Heart right ventricle (tissue), 16 donors: ENCODE data around the gene DENND4A. TPM values are rescaled to one million over a fixed set of nuclear protein-coding genes. Genes with fewer than 3 reads are reported as not detected.

ENCODE experiments used
- ATAC-seq, 8 donors: fragments of 200-7000 bp; cut with Tn5 transposase; one replicate each; pipeline ENCODE4 v1.9.1; 2020; ENCODE audit warnings: mild to moderate bottlenecking in 8 of 8, moderate library complexity in 8 of 8, moderate number of reproducible peaks in 1 of 8
- DNase-seq, 2 donors: peaks; one replicate each; pipeline ENCODE4 v3.0.0-alpha.2; 2020
- H3K27ac ChIP-seq, 10 donors: fragments of 200-600 bp; sonication (generic) in 2 of 10; one replicate each; pipeline versions ENCODE4 v1.5.0 to v1.8.0; 2020 to 2022; ENCODE audit warnings: mild to moderate bottlenecking in 3 of 10
- H3K27me3 ChIP-seq, 7 donors: fragments of 200-600 bp; one replicate each; pipeline ENCODE4 v1.8.0; 2021 to 2022; ENCODE audit warnings: mild to moderate bottlenecking in 2 of 7
- H3K36me3 ChIP-seq, 9 donors: fragments of 200-600 bp; sonication (generic) in 1 of 9; one replicate each; pipeline versions ENCODE4 v1.5.0 to v1.8.0; 2020 to 2022; ENCODE audit warnings: mild to moderate bottlenecking in 2 of 9
- H3K4me1 ChIP-seq, 9 donors: fragments of 200-600 bp; sonication (generic) in 1 of 9; one replicate each; pipeline versions ENCODE4 v1.5.0 to v1.8.0; 2020 to 2022; ENCODE audit warnings: mild to moderate bottlenecking in 4 of 9
- H3K4me3 ChIP-seq, 10 donors: fragments of 200-600 bp; sonication (generic) in 2 of 10; one replicate each; pipeline versions ENCODE4 v1.5.0 to v1.8.0; 2020 to 2022; ENCODE audit warnings: mild to moderate bottlenecking in 7 of 10, moderate library complexity in 2 of 10
- H3K9me3 ChIP-seq, 11 donors: fragments of 200-600 bp in 10 of 11; sonication (generic) in 2 of 11; one replicate each; pipeline versions ENCODE4 v1.5.0 to v1.8.0; 2013 to 2022; ENCODE audit warnings: mild to moderate bottlenecking in 2 of 11, control low read depth in 1 of 11, moderate library complexity in 1 of 11
- CTCF ChIP-seq, 9 donors: fragments of 200-600 bp; sonication (generic) in 2 of 9; IDR thresholded peaks; one replicate each; pipeline versions ENCODE4 v1.5.0 to v1.8.0; 2021 to 2022; ENCODE audit warnings: antibody characterized with exemption in 9 of 9, mild to moderate bottlenecking in 5 of 9, moderate library complexity in 1 of 9
- WGBS, 2 donors: extraction: QIAGEN DNeasy Blood & Tissue Kit; methylation state at CpG; one replicate each; pipeline ENCODE4 v1.1.7; 2013; ENCODE audit warnings: inconsistent platforms in 1 of 2; 5-methylcytosine and 5-hydroxymethylcytosine counted together
- intact Hi-C, 10 donors: fragments of 100-400 bp; cut with DNase I; formaldehyde crosslinking; loops; one replicate each; pipeline versions ENCODE4 v1.11.1 to v1.14.2; 2022
- polyA plus RNA-seq, 2 donors: library from polyadenylated mRNA; stranded (reverse); fragments of 200-250 nt; gene quantifications; one replicate each; pipeline ENCODE4 v1.2.3, GENCODE V29; 2013
- total RNA-seq, 10 donors: library from RNA; stranded (reverse); fragmentation: NEBNext Ultra II Directional in 3 of 10; extraction: Animal tissue kit (Norgen Biotek cat#: 25700) in 3 of 10; gene quantifications; one replicate each; pipeline versions ENCODE4 v1.2.1 to v1.2.4, GENCODE V29; 2021 to 2023
- donor health status: Arrhythmogenic right ventricular cardiomyopathy.
- donor health status: ischemic (EF 13 %, LVEDD 7.1; RV severe dilation, severe dysfunction).
- donor health status: healthy with polysubstance abuse.
- donor health status: DM: no; HTN: yes; CAD: no.
- donor health status: DM: no; HTN: no; CAD: no.
- donor health status: ischemic (EF 25% LVEDD 6.9; RV normal size, moderate dysfunction).
- donor health status: ischemic (EF 25% LVEDD 5.7; RV mildly dilated, moderate dysfunction).
- donor health status: healthy.
- donor health status: DM: yes; HTN: yes; CAD: no.
- donor health status: Ischemic cardiomyopathy.
- donor health status: ischemic (EF 35%, LVEDD 5.7; RV mildly dilated, moderate dysfunction).
- donor health status: nonischemic (EF 11% LVEDD 7.7; RV severe dilation, severe dysfunction).
- donor health status: DM: yes; HTN: yes; CAD: no.
- donor health status: PGD.
- donor health status: ischemic (EF 29% LVEDD 5.4; RV normal size, mild dysfunction).
- donor health status: nonischemic (EF 23%, LVEDD 6.1; RV moderate dilation, normal function).

DENND4A gene
- total and polyA plus RNA-seq, 12 donors = 3.2 to 23.8 (median 15.5) TPM

- 91 to 94% methylated on average over 2 of the region's 2 CpGs for WGBS, 2 donors
- peaks cover 0 to 100% (median 22%) of the 10 kb centered on the region in 9 donors for H3K36me3 ChIP-seq
These were observed 131.2 kb downstream of the DENND4A start for GRCh38 chr15:65660927-65661326.

GRCh38 chr15:65659502-65660052 is 132.5 kb downstream of the DENND4A start:
- TF ChIP-seq CTCF (IDR thresholded peaks at IDR 0.05) = no peak
- DNase-seq = no peak
- intact Hi-C loops = no loop called here
- Histone ChIP-seq H3K4me3 (no peak overlapping the region), H3K27ac (no peak overlapping the region), H3K9me3 (no peaks in the 10 kb centered on the region), H3K27me3 (no peaks in the 10 kb centered on the region), H3K4me1 (peaks cover 0 to 6% (median 0%) of the 10 kb centered on the region in 9 donors), H3K36me3 (peaks cover 0 to 100% (median 18%) of the 10 kb centered on the region in 9 donors)
- ATAC-seq = no peak
- 91 to 94% methylated on average over 4 of the region's 4 CpGs for WGBS, 2 donors

More at GRCh38 chr15:65660927-65661326, 131.2 kb downstream of the DENND4A start:
- ATAC-seq (no peak), DNase-seq (no peak)
- Histone ChIP-seq H3K4me1 (no peaks in the 10 kb centered on the region), H3K9me3 (no peaks in the 10 kb centered on the region), H3K4me3 (no peak overlapping the region), H3K27me3 (no peaks in the 10 kb centered on the region), H3K27ac (no peak overlapping the region)
- no peak for TF ChIP-seq CTCF (IDR thresholded peaks at IDR 0.05)
- intact Hi-C loops = no loop called here

GRCh38 chr15:65655457-65655856 is 136.6 kb downstream of the DENND4A start:
- no peak for DNase-seq
- Histone ChIP-seq H3K9me3 (no peaks in the 10 kb centered on the region), H3K36me3 (peaks cover 0 to 96% (median 0%) of the 10 kb centered on the region in 9 donors), H3K27ac (no peak overlapping the region), H3K4me1 (peaks cover 0 to 6% (median 0%) of the 10 kb centered on the region in 9 donors), H3K4me3 (no peak overlapping the region), H3K27me3 (no peaks in the 10 kb centered on the region)
- intact Hi-C loops = no loop called here
- WGBS, 2 donors = 84 to 89% methylated on average over 4 of the region's 4 CpGs
- ATAC-seq = no peak
- TF ChIP-seq CTCF (IDR thresholded peaks at IDR 0.05) = no peak

GRCh38 chr15:65655026-65655425 is 137.1 kb downstream of the DENND4A start:
- no peaks in the 10 kb centered on the region for H3K9me3 ChIP-seq
- peaks cover 0 to 93% (median 0%) of the 10 kb centered on the region in 9 donors for H3K36me3 ChIP-seq
- peaks cover 0 to 6% (median 0%) of the 10 kb centered on the region in 9 donors for H3K4me1 ChIP-seq
- H3K27ac ChIP-seq = no peak overlapping the region
- no peak for TF ChIP-seq CTCF (IDR thresholded peaks at IDR 0.05)
- 77 to 79% methylated on average over 1 of the region's 1 CpG for WGBS, 2 donors
- ATAC-seq (peak in 1 of 8 donors; percentile 57), DNase-seq (no peak)
- H3K27me3 ChIP-seq = no peaks in the 10 kb centered on the region
- H3K4me3 ChIP-seq = no peak overlapping the region
- intact Hi-C loops = no loop called here
